Endothelial cell (in vitro differentiated cells): Measurements from ENCODE around the gene GABRB3. TPM values are rescaled to one million over a fixed set of nuclear protein-coding genes. Genes with fewer than 3 reads are reported as not detected.

Experiments used
- DNase-seq: peaks from one replicate; pipeline ENCODE4 v3.0.0; 2021; ENCODE audit warnings: low spot score
- H3K27ac Mint-ChIP-seq: one replicate; pipeline ENCODE4 v1.8.0; 2021; ENCODE audit warnings: mixed read lengths, inconsistent platforms; ENCODE audit not compliant: unreplicated experiment
- H3K27me3 Mint-ChIP-seq: one replicate; pipeline ENCODE4 v1.8.0; 2021; ENCODE audit warnings: mild to moderate bottlenecking, moderate library complexity, mixed read lengths, inconsistent platforms; ENCODE audit not compliant: unreplicated experiment
- H3K36me3 Mint-ChIP-seq: one replicate; pipeline ENCODE4 v1.8.0; 2021; ENCODE audit warnings: mild to moderate bottlenecking, low read depth, mixed read lengths, inconsistent platforms; ENCODE audit not compliant: unreplicated experiment
- H3K4me1 Mint-ChIP-seq: one replicate; pipeline ENCODE4 v1.8.0; 2021; ENCODE audit warnings: mild to moderate bottlenecking, mixed read lengths, inconsistent platforms; ENCODE audit not compliant: unreplicated experiment
- H3K4me3 Mint-ChIP-seq: one replicate; pipeline ENCODE4 v1.8.0; 2021; ENCODE audit warnings: mild to moderate bottlenecking, mixed read lengths, inconsistent platforms; ENCODE audit not compliant: unreplicated experiment
- H3K9me3 Mint-ChIP-seq: one replicate; pipeline ENCODE4 v1.8.0; 2021; ENCODE audit warnings: mixed read lengths, inconsistent platforms; ENCODE audit not compliant: unreplicated experiment
- CTCF ChIP-seq: fragments of 200-600 bp; sonication (generic); IDR thresholded peaks from one replicate; pipeline ENCODE4 v1.5.0; 2021; ENCODE audit warnings: antibody characterized with exemption; ENCODE audit not compliant: unreplicated experiment
- total RNA-seq: library from RNA; stranded (reverse); fragmentation: NEBNext Ultra II Directional; extraction: Animal tissue kit (Norgen Biotek cat#: 25700); gene quantifications from one replicate; pipeline ENCODE4 v1.2.1, GENCODE V29; 2021; ENCODE audit not compliant: unreplicated experiment

GABRB3 gene
- total RNA-seq, 1 donor from 2014 or later: 4.4 TPM

DNA sequence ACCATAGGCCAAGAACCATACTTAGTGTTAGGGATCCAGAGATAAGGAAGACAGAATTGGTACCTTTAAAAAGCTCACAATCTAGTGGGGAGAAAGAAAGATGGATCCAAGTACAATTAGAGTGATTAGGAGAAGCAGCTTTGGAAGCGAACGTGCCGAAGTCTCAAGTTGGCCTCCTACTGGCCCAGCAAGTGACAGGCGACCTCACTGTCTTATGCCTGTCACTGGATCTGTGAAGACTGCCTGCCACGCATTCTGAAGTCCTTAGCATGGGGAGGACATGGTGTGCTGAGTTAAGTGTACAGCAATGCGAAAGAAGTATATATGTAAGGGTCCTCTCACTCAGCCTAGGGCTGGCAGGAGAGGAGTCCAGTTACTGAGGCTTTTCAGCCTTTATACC, 141.0 kb downstream of the GABRB3 start:
- Mint-ChIP-seq H3K27me3 (peaks cover 3% of the 10 kb centered on the region), H3K9me3 (no peaks in the 10 kb centered on the region), H3K27ac (no peak overlapping the region), H3K36me3 (no peaks in the 10 kb centered on the region), H3K4me3 (no peak overlapping the region), H3K4me1 (no peaks in the 10 kb centered on the region)
- no peak for DNase-seq
- no peak for TF ChIP-seq CTCF

GRCh38 chr15:26630857-26631256, 142.0 kb downstream of the GABRB3 start:
- no peak overlapping the region for H3K4me3 Mint-ChIP-seq
- H3K36me3 Mint-ChIP-seq: no peaks in the 10 kb centered on the region
- no peaks in the 10 kb centered on the region for H3K4me1 Mint-ChIP-seq
- DNase-seq: no peak
- no peak overlapping the region for H3K27ac Mint-ChIP-seq
- TF ChIP-seq CTCF: no peak
- peaks cover 3% of the 10 kb centered on the region for H3K27me3 Mint-ChIP-seq
- no peaks in the 10 kb centered on the region for H3K9me3 Mint-ChIP-seq

DNA sequence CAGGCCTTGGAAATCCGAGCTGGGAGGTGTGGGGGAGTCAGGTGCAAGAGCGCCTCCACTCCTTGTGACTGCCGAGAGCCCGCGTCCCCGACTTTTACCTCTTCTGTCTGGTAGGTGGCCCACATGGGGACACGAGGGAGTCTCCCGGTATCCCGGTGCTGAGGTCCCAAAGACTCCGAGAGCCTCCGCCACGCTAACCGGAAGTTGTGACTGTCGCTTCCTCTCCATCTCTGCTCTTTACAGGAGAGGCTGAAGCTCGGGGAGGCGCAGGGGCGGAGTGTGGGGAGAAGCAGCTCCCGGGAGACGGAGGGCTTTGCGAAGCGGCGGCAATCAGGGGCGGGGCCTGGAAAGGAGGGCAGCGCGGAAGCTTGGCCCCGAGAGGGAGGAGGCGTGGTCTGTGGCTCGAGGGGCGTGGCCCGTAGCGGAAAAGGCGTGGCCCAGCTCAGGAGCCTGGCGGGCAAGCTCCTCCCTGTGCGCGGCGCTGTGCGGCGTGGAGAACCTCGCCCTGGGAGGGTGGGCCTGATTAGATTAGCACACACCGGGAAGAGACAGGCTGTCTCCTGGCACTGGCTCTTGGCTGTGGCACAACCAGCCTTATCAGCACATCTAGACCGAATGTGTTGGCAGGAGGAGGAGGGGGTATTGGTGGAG, 143.9 kb downstream of the GABRB3 start:
- Mint-ChIP-seq H3K27ac (no peak overlapping the region), H3K4me1 (no peaks in the 10 kb centered on the region), H3K9me3 (no peaks in the 10 kb centered on the region), H3K27me3 (no peaks in the 10 kb centered on the region), H3K36me3 (no peaks in the 10 kb centered on the region), H3K4me3 (no peak overlapping the region)
- DNase-seq: no peak
- no peak for TF ChIP-seq CTCF

GRCh38 chr15:26628071-26628470, 144.8 kb downstream of the GABRB3 start:
- no peak for DNase-seq
- TF ChIP-seq CTCF: no peak
- Mint-ChIP-seq H3K36me3 (no peaks in the 10 kb centered on the region), H3K4me1 (no peaks in the 10 kb centered on the region), H3K27me3 (no peaks in the 10 kb centered on the region), H3K4me3 (no peak overlapping the region), H3K27ac (no peak overlapping the region), H3K9me3 (no peaks in the 10 kb centered on the region)

DNA sequence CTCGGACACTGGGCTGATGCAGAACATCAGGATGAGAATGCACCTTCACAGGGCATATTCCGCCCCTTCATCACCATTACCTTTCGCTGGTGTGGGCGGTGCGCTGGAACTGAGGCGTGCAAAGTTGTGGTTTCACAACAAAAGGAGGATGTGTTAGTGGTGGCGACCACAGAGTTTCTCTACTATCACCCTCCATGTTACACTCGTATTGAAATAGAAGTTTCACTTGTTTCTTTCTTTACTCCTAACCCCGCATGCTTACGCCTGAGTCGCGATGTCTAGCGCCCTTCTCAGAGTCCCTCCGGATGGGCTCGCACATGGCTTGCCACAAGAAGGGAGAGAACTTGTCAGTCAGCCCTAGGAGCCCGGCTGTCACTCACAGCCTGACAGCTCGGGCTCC, 148.7 kb downstream of the GABRB3 start:
- Mint-ChIP-seq H3K27ac (no peak overlapping the region), H3K27me3 (no peaks in the 10 kb centered on the region), H3K36me3 (no peaks in the 10 kb centered on the region), H3K9me3 (no peaks in the 10 kb centered on the region), H3K4me3 (no peak overlapping the region), H3K4me1 (peaks cover 4% of the 10 kb centered on the region)
- no peak for TF ChIP-seq CTCF
- DNase-seq: no peak
